Retinal pigment epithelial cell (primary cell): Measurements from ENCODE around the gene AGTPBP1.
"Not testable (repeated sequence)": the region's sequence is repeated elsewhere in the genome, so short reads cannot be mapped to it uniquely, and the experiment has no call there.

Experiments
- DNase-seq: peaks from one replicate; pipeline ENCODE4 v3.0.0-alpha.2; 2010; ENCODE audit warnings: low read depth
- H3K4me3 ChIP-seq: 2 replicates; pipeline ENCODE4 v1.5.1; 2011; ENCODE audit warnings: mild to moderate bottlenecking, low read length, control low read depth, moderate library complexity
- TF ChIP-seq, protein P1 (sequence below): conservative IDR thresholded peaks from 2 replicates; pipeline ENCODE4 v1.5.1; 2011; ENCODE audit warnings: low read depth, low read length, control low read depth, inconsistent platforms

The AGTPBP1 gene

DNA sequence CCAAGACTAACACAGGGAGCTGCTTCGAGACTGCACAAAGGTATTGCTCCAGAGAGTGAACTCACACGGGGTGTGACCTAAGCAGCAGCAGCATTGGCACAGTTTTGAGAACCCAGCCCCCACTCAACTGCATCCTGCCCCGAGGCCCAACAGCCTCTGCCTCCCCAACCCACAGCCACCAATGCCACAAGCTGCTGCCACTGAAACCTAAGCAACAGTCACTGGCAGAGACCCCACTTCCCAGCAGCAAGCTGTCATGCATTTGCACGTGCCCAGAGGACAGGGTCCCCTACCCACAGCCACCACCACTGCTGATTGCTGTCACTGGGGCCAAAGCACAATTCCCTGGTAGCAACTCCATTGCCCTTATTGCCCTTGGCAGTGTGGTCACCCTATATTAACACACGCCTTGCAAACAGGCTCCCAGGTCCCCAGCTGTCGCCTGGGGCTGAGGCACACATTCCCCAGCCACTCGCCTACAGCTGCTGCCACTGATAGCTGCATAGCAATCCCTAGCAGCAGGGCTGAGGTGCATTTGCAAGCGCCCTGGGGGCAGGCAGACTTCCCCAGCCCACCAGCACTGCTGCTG is 141.0 kb downstream of the AGTPBP1 start:
- H3K4me3 ChIP-seq = no peak overlapping the region
- TF ChIP-seq, protein P1, sequence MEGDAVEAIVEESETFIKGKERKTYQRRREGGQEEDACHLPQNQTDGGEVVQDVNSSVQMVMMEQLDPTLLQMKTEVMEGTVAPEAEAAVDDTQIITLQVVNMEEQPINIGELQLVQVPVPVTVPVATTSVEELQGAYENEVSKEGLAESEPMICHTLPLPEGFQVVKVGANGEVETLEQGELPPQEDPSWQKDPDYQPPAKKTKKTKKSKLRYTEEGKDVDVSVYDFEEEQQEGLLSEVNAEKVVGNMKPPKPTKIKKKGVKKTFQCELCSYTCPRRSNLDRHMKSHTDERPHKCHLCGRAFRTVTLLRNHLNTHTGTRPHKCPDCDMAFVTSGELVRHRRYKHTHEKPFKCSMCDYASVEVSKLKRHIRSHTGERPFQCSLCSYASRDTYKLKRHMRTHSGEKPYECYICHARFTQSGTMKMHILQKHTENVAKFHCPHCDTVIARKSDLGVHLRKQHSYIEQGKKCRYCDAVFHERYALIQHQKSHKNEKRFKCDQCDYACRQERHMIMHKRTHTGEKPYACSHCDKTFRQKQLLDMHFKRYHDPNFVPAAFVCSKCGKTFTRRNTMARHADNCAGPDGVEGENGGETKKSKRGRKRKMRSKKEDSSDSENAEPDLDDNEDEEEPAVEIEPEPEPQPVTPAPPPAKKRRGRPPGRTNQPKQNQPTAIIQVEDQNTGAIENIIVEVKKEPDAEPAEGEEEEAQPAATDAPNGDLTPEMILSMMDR = no peak
- DNase-seq = no peak

DNA sequence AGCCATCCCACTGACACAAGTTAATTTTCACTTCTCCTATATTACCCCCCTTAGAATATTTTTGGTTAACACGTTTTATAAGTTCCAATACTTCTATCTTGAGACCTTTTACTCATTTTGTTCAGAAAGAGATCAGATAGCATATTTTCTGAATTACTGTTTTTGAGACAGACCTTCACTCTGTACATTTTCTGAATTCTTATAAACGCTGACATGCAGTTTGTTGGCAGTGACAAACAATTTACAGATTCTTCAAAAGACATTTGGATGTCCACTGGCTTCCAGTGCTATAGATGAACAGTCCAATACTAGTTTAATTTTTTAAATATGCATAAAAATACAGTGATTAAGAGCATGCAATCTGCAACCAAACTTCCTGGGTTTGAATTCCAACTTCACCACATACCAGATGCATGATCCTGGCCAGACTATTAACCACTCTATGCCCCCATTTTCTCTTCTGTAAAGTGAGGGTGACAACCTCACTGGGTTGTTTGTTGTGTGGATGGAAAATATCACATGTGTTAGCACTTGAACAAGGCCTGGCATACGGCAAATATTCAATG is 142.1 kb downstream of the AGTPBP1 start:
- H3K4me3 ChIP-seq = no peak overlapping the region
- no peak for DNase-seq
- TF ChIP-seq, protein P1 = no peak

DNA sequence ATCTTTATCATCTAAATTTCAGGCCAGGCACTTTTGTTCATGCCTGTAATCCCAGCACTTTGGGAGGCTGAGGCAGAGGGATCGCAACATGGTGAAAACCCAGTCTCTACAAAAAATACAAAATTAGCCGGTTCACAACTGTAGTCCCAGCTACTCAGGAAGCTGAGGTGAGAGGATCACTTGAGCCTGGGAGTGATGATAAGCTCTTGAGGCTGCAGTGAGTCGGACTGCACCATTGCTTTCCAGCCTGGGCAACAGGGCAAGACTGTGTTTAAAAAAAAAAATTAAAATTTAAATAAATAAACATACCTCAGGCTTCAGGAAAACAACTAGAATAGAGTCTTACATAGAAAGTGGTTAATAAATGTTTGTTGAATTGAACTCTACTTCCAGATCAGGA is 147.4 kb downstream of the AGTPBP1 start:
- TF ChIP-seq, protein P1 = no peak
- H3K4me3 ChIP-seq = no peak overlapping the region
- no peak for DNase-seq

DNA sequence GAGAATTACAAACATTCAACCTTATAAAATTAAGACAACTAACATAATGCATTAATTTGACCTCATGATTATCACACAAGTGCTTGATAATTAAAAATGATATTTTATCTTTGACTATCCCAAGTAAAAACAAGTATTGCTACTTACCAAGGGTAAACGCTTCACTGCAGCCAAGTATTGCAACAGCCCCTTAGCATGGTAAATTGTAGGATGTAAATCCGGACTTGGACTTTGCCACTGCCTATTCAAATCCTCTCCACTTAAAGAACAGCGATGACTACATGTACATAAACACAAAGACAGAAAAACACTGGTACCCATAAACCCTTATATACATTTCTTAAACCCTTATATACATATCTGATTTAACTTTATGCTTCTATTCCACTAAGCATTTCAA is 155.1 kb downstream of the AGTPBP1 start:
- H3K4me3 ChIP-seq = no peak overlapping the region
- no peak for DNase-seq
- TF ChIP-seq, protein P1 = no peak

DNA sequence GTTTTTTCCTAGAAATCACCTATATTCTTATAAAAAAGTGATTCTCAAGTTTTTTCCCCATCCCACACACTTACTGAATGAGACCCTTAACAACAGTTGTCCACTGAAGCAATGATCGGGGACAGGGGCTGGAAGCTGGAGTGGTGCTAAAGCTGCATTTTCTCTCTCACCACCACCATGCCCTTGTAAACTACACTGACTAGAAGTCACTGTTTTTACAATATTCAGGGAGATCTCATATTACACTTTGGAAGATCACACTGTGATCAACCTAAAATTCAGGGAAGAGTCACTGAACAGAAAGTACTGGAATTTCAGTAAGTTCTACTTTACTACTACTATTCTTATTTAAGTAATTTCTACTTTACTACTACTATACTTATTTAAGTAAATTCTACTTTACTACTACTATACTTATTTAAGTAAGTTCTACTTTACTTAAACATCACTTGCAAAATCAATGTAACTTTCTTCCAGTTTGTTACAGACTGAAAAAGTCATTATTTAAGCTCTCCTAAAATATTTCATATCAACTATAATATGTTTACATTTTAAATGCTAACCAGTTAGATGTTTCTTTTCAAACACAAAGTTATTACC is 164.3 kb downstream of the AGTPBP1 start:
- DNase-seq = no peak
- TF ChIP-seq, protein P1 = no peak
- H3K4me3 ChIP-seq = no peak overlapping the region

DNA sequence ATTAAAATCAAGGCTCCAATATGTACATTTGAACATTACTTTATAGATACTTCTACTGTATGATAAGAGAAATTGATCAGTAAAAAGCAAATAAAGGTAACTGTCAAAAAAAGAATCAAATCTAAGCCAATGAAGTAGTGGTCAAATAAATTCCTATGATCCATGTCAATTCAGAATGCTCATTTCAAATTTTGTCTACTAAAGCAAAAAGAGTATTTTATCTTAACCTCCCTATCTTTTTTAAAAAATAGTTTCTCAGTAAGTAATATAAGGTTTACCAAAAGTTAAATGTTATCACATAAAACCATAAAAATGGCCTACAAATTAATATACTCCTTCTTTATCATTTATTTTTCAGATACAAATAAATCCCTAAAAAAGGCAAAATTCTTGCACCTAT is 165.9 kb downstream of the AGTPBP1 start:
- no peak overlapping the region for H3K4me3 ChIP-seq
- no peak for DNase-seq
- TF ChIP-seq, protein P1 = no peak

DNA sequence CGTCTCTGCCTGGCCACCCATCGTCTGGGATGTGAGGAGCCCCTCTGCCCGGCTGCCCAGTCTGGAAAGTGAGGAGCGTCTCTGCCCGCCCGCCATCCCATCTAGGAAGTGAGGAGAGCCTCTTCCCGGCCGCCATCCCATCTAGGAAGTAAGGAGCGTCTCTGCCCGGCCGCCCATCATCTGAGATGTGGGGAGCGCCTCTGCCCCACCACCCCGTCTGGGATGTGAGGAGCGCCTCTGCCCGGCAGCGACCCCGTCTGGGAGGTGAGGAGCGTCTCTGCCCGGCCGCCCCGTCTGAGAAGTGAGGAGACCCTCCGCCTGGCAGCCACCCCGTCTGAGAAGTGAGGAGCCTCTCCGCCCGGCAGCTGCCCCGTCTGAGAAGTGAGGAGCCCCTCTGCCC is 168.2 kb downstream of the AGTPBP1 start:
- not testable (repeated sequence) for H3K4me3 ChIP-seq, DNase-seq

DNA sequence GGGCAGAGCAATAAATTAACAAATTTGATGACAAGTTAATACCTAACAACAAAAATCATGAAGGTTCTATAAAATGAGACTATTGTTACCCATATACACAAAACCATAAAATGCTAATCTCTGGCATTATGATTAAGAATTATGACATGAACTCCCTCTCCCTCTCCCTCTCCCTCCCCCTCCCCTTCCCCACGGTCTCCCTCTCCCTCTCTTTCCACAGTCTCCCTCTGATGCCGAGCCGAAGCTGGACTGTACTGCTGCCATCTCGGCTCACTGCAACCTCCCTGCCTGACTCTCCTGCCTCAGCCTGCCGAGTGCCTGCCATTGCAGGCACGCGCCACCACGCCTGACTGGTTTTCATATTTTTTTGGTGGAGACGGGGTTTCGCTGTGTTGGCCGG is 168.8 kb downstream of the AGTPBP1 start:
- H3K4me3 ChIP-seq, DNase-seq: not testable (repeated sequence)
